DOHH2 (cell line): ENCODE results near the gene FKBP6.

ENCODE experiments used
- H3F3A ChIP-seq: fragments of 200-600 bp; sonication (generic), shearing (Covaris generic); 2 replicates; pipeline ENCODE4 v1.6.0; 2016; ENCODE audit warnings: antibody characterized with exemption, mild to moderate bottlenecking; ENCODE audit not compliant: control insufficient read depth, insufficient read depth
- H3K27ac ChIP-seq: fragments of 200-600 bp; sonication (generic); 2 replicates; pipeline ENCODE4 v1.5.1; 2014; ENCODE audit warnings: low read depth, mild to moderate bottlenecking, low read length, moderate library complexity
- H3K27me3 ChIP-seq: fragments of 200-600 bp; sonication (generic); 2 replicates; pipeline ENCODE4 v1.6.1; 2014; ENCODE audit warnings: mild to moderate bottlenecking, low read length, mixed read lengths; ENCODE audit not compliant: control insufficient read depth
- H3K36me3 ChIP-seq: fragments of 200-600 bp; sonication (generic); 2 replicates; pipeline ENCODE4 v1.6.1; 2014; ENCODE audit warnings: mild to moderate bottlenecking, low read length, moderate library complexity, mixed read lengths; ENCODE audit not compliant: control insufficient read depth
- H3K4me1 ChIP-seq: fragments of 200-600 bp; sonication (generic); 2 replicates; pipeline ENCODE4 v1.6.1; 2014; ENCODE audit warnings: mild to moderate bottlenecking, low read length, mixed read lengths; ENCODE audit not compliant: control insufficient read depth
- H3K4me2 ChIP-seq: fragments of 200-600 bp; sonication (generic); 2 replicates; pipeline ENCODE4 v1.6.0; 2014; ENCODE audit warnings: mild to moderate bottlenecking, low read length, moderate library complexity
- H3K4me3 ChIP-seq: fragments of 200-600 bp; sonication (generic); 2 replicates; pipeline ENCODE4 v1.5.1; 2014; ENCODE audit warnings: mild to moderate bottlenecking, low read length, mixed read lengths
- H3K79me2 ChIP-seq: fragments of 200-600 bp; sonication (generic); 2 replicates; pipeline ENCODE4 v1.6.1; 2014; ENCODE audit warnings: mild to moderate bottlenecking, low read length, mixed read lengths; ENCODE audit not compliant: control insufficient read depth
- H3K9me2 ChIP-seq: fragments of 200-600 bp; sonication (generic); replicated peaks from 2 replicates; pipeline ENCODE4 v1.6.1; 2014; ENCODE audit warnings: mild to moderate bottlenecking, low read length, mixed read lengths; ENCODE audit not compliant: control insufficient read depth
- H3K9me3 ChIP-seq: fragments of 200-600 bp; sonication (generic); 2 replicates; pipeline ENCODE4 v1.6.1; 2014; ENCODE audit warnings: antibody characterized with exemption, low read length, mixed read lengths; ENCODE audit not compliant: control insufficient read depth, insufficient read depth
- H4K20me1 ChIP-seq: fragments of 200-600 bp; sonication (generic); 2 replicates; pipeline ENCODE4 v1.6.0; 2014; ENCODE audit warnings: low read depth, mild to moderate bottlenecking, antibody characterized with exemption, low read length, moderate library complexity; ENCODE audit not compliant: control insufficient read depth, insufficient read depth
- CTCF ChIP-seq: fragments of 200-600 bp; sonication (generic); IDR thresholded peaks from one replicate; pipeline ENCODE4 v1.5.1; 2014; ENCODE audit warnings: antibody characterized with exemption, mild to moderate bottlenecking, low read depth, low read length; ENCODE audit not compliant: poor library complexity, severe bottlenecking
- EZH2phosphoT487 ChIP-seq: fragments of 200-600 bp; sonication (generic); IDR thresholded peaks from 2 replicates; pipeline ENCODE4 v1.6.1; 2017; ENCODE audit warnings: borderline replicate concordance, mild to moderate bottlenecking, antibody characterized with exemption, low read length, moderate library complexity, mixed read lengths

Gene FKBP6

GRCh38 chr7:73349763-73350162 lies 21.8 kb downstream of the FKBP6 start:
- no peaks in the 10 kb centered on the region for H3K4me1 ChIP-seq
- no peak overlapping the region for H3K4me2 ChIP-seq
- TF ChIP-seq EZH2phosphoT487 (no peak), CTCF (no peak)
- H3K36me3 ChIP-seq, result no peaks in the 10 kb centered on the region
- peaks cover 14% of the 10 kb centered on the region for H3K27me3 ChIP-seq
- no peaks in the 10 kb centered on the region for H3K9me3 ChIP-seq
- no peak overlapping the region for H3K4me3 ChIP-seq
- H3K79me2 ChIP-seq, result no peaks in the 10 kb centered on the region
- H3F3A ChIP-seq, result no peaks in the 10 kb centered on the region
- H3K9me2 ChIP-seq, result no peaks in the 10 kb centered on the region
- H3K27ac ChIP-seq, result no peak overlapping the region
- H4K20me1 ChIP-seq, result no peaks in the 10 kb centered on the region

DNA sequence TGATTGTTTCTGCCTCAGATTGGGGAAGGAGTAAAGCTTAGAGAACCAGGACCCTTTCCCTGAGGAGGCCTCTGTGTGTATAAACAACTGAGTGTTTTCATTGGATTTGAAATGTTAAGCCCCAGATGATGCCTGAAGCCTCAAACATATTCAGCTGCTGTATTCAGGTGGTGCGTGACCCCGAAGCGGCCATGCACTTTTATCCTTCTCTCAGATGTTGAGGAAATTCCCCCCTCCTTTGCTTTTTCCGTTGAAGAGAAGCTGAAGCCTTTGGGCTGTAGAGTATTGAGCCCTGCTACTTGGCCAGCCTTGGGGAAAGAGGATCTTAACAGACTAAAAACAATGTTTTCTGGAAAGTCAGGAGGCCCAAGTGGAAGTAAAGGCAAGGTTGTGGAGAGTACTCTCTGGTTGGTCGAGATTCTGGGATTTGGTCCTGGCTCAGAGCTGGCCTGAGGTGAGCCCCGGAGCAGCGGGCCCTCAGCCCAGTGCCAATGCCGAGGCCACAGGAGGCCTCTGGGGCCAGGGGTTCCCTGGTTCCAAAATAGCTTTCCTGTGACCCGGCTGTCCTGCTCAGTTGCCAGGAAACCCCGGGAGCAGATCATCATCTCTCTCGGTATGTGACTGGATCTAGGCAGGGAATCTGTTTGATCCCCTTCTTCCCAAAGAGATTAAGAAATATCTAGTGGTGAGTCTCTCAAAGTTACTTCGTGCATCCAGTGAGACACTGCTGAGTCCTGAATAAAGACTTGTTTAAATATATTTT lies 22.5 kb downstream of the FKBP6 start:
- H3K9me2 ChIP-seq, result no peaks in the 10 kb centered on the region
- TF ChIP-seq CTCF (no peak), EZH2phosphoT487 (no peak)
- H4K20me1 ChIP-seq, result no peaks in the 10 kb centered on the region
- no peaks in the 10 kb centered on the region for H3K79me2 ChIP-seq
- no peaks in the 10 kb centered on the region for H3K4me1 ChIP-seq
- H3K27me3 ChIP-seq, result peaks cover 11% of the 10 kb centered on the region
- H3K4me2 ChIP-seq, result no peak overlapping the region
- no peaks in the 10 kb centered on the region for H3K9me3 ChIP-seq
- H3F3A ChIP-seq, result no peaks in the 10 kb centered on the region
- H3K4me3 ChIP-seq, result no peak overlapping the region
- no peaks in the 10 kb centered on the region for H3K36me3 ChIP-seq
- no peak overlapping the region for H3K27ac ChIP-seq

GRCh38 chr7:73351447-73352167 lies 23.6 kb downstream of the FKBP6 start:
- H3K27me3 ChIP-seq, result peaks cover 4% of the 10 kb centered on the region; the same call in 1 of the 2 replicates
- no peak overlapping the region for H3K4me2 ChIP-seq
- H4K20me1 ChIP-seq, result no peaks in the 10 kb centered on the region
- H3K36me3 ChIP-seq, result no peaks in the 10 kb centered on the region
- no peaks in the 10 kb centered on the region for H3K9me3 ChIP-seq
- H3K4me3 ChIP-seq, result no peak overlapping the region
- no peak overlapping the region for H3K27ac ChIP-seq
- no peaks in the 10 kb centered on the region for H3K4me1 ChIP-seq
- H3F3A ChIP-seq, result no peaks in the 10 kb centered on the region
- H3K9me2 ChIP-seq, result no peaks in the 10 kb centered on the region
- H3K79me2 ChIP-seq, result no peaks in the 10 kb centered on the region
- no peak for TF ChIP-seq EZH2phosphoT487
- no peak for TF ChIP-seq CTCF
